Measurements from ENCODE around the gene MSI2.
"Not testable (repeated sequence)": the region's sequence is repeated elsewhere in the genome, so short reads cannot be mapped to it uniquely, and the experiment has no call there.

MSI2 gene

DNA sequence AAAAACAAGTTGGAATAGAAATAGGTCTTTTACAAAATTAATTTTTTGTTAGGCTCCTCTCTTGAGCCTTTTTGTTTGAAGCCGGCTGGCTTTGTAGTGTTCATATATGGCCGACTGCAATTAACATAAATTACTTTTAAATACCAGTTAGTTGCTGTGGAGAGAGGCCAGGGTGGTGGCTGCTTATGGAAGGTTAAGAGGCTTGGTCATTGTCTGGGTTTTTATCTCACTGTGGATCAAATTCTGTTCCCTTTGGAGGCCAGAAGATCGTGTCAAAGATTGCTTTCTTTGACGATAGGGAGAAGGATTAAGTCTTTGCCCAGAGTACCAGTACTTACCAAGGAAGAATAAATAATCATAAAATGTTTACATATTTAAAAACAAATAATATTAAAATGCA is 39.9 kb downstream of the MSI2 start:
- Histone ChIP-seq H3K4ac (ENCODE audit: low read depth, low read length) (no peak overlapping the region), H2AK5ac (ENCODE audit: low read length) (no peak overlapping the region), H2AFZ (ENCODE audit: insufficient read depth, low read length, poor library complexity) (no peak overlapping the region), H3K79me1 (ENCODE audit: low read length) (peaks cover 20% of the 10 kb centered on the region), H3K79me2 (ENCODE audit: control insufficient read depth, insufficient read depth, low read length, poor library complexity) (peaks cover 7% of the 10 kb centered on the region), H3K23ac (ENCODE audit: low read length) (no peak overlapping the region), H4K91ac (ENCODE audit: low read depth, low read length) (no peak overlapping the region), H4K12ac (ENCODE audit: low read depth, low read length) (no peak overlapping the region), H3K27ac (ENCODE audit: low read depth, low read length) (no peak overlapping the region), H3K4me2 (ENCODE audit: low read length) (no peak overlapping the region), H3K4me1 (ENCODE audit: control insufficient read depth in 1 of 2, insufficient read depth in 2 of 2, low read length in 2 of 2) (peaks cover 26 to 27% of the 10 kb centered on the region in 2 experiments), H2BK12ac (ENCODE audit: low read length) (no peak overlapping the region), H2BK120ac (ENCODE audit: insufficient read depth, low read length, poor library complexity) (no peak overlapping the region), H3K4me3 (ENCODE audit: low read depth, low read length) (no peak overlapping the region), H3K27me3 (ENCODE audit: insufficient read depth, low read length) (no peaks in the 10 kb centered on the region), H4K8ac (ENCODE audit: low read depth, low read length) (no peak overlapping the region), H3K14ac (ENCODE audit: low read length) (no peak overlapping the region), H3K9ac (ENCODE audit: low read length) (no peak overlapping the region), H3K18ac (ENCODE audit: low read length) (no peak overlapping the region), H3K36me3 (ENCODE audit: control insufficient read depth in 1 of 2, insufficient read depth in 2 of 2, low read length in 2 of 2) (peaks cover 12 to 17% of the 10 kb centered on the region in 2 experiments), H3K9me3 (ENCODE audit: insufficient read depth, low read depth, low read length) (peaks cover 5% of the 10 kb centered on the region), H2BK5ac (ENCODE audit: low read depth, low read length, poor library complexity) (no peak overlapping the region)
- DNase-seq = peak; percentile 57 to 80
- no CpG with 5 or more reads among the region's 4 CpGs for WGBS (ENCODE audit: extremely low coverage, insufficient coverage, insufficient read length)

DNA sequence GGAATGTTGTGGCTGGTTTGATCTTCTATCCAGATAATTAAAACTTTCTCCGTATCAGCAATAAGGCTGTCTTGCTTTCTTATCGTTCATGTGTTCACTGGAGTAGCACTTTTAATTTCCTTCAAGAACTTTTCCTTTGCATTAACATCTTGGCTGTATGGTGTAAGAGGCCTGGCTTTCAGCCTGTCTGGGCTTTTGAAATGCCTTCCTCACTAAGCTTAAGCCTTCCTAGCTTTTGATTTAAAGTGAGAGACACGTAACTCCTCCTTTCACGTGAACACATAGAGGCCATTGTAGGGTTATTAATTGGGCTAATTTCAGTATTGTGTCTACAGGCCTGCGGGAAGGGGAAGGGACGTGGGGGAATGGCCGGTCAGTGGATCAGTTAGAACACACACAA is 42.9 kb downstream of the MSI2 start:
- peaks cover 10 to 14% of the 10 kb centered on the region in 2 experiments for H3K4me1 ChIP-seq (ENCODE audit: control insufficient read depth in 1 of 2, insufficient read depth in 2 of 2, low read length in 2 of 2)
- no peak overlapping the region for H4K12ac ChIP-seq (ENCODE audit: low read depth, low read length)
- no peak overlapping the region for H3K4me2 ChIP-seq (ENCODE audit: low read length)
- H3K18ac ChIP-seq (ENCODE audit: low read length) = no peak overlapping the region
- peaks cover 12 to 17% of the 10 kb centered on the region in 2 experiments for H3K36me3 ChIP-seq (ENCODE audit: control insufficient read depth in 1 of 2, insufficient read depth in 2 of 2, low read length in 2 of 2)
- no peak overlapping the region for H2BK5ac ChIP-seq (ENCODE audit: low read depth, low read length, poor library complexity)
- H3K14ac ChIP-seq (ENCODE audit: low read length) = no peak overlapping the region
- DNase-seq = no peak
- peaks cover 5% of the 10 kb centered on the region for H3K79me2 ChIP-seq (ENCODE audit: control insufficient read depth, insufficient read depth, low read length, poor library complexity)
- no CpG with 5 or more reads among the region's 7 CpGs for WGBS (ENCODE audit: extremely low coverage, insufficient coverage, insufficient read length)
- H3K27me3 ChIP-seq (ENCODE audit: insufficient read depth, low read length) = no peaks in the 10 kb centered on the region
- no peak overlapping the region for H2BK12ac ChIP-seq (ENCODE audit: low read length)
- H3K27ac ChIP-seq (ENCODE audit: low read depth, low read length) = no peak overlapping the region
- H2BK120ac ChIP-seq (ENCODE audit: insufficient read depth, low read length, poor library complexity) = no peak overlapping the region
- H2AFZ ChIP-seq (ENCODE audit: insufficient read depth, low read length, poor library complexity) = no peak overlapping the region
- no peak overlapping the region for H2AK5ac ChIP-seq (ENCODE audit: low read length)
- no peak overlapping the region for H4K91ac ChIP-seq (ENCODE audit: low read depth, low read length)
- H3K4me3 ChIP-seq (ENCODE audit: low read depth, low read length) = no peak overlapping the region
- H3K23ac ChIP-seq (ENCODE audit: low read length) = no peak overlapping the region
- peaks cover 8% of the 10 kb centered on the region for H3K79me1 ChIP-seq (ENCODE audit: low read length)
- no peak overlapping the region for H4K8ac ChIP-seq (ENCODE audit: low read depth, low read length)
- H3K4ac ChIP-seq (ENCODE audit: low read depth, low read length) = no peak overlapping the region
- H3K9me3 ChIP-seq (ENCODE audit: insufficient read depth, low read depth, low read length) = peaks cover 5% of the 10 kb centered on the region
- no peak overlapping the region for H3K9ac ChIP-seq (ENCODE audit: low read length)

- H3K4ac ChIP-seq (ENCODE audit: low read depth, low read length); H3K79me1 ChIP-seq (ENCODE audit: low read length); H2BK5ac ChIP-seq (ENCODE audit: low read depth, low read length, poor library complexity); H3K4me1 ChIP-seq (ENCODE audit: control insufficient read depth in 1 of 2, insufficient read depth in 2 of 2, low read length in 2 of 2); H3K27me3 ChIP-seq (ENCODE audit: insufficient read depth, low read length); H2BK120ac ChIP-seq (ENCODE audit: insufficient read depth, low read length, poor library complexity); H3K9me3 ChIP-seq (ENCODE audit: insufficient read depth, low read depth, low read length); H3K23ac ChIP-seq (ENCODE audit: low read length); H3K4me2 ChIP-seq (ENCODE audit: low read length); DNase-seq; H4K8ac ChIP-seq (ENCODE audit: low read depth, low read length); H4K91ac ChIP-seq (ENCODE audit: low read depth, low read length); H3K4me3 ChIP-seq (ENCODE audit: low read depth, low read length); H3K14ac ChIP-seq (ENCODE audit: low read length); H2BK12ac ChIP-seq (ENCODE audit: low read length); H4K12ac ChIP-seq (ENCODE audit: low read depth, low read length); H3K9ac ChIP-seq (ENCODE audit: low read length); H3K79me2 ChIP-seq (ENCODE audit: control insufficient read depth, insufficient read depth, low read length, poor library complexity); H2AFZ ChIP-seq (ENCODE audit: insufficient read depth, low read length, poor library complexity); H2AK5ac ChIP-seq (ENCODE audit: low read length); H3K27ac ChIP-seq (ENCODE audit: low read depth, low read length): not testable (repeated sequence)
- Histone ChIP-seq H3K18ac (ENCODE audit: low read length) (peak overlapping the region; percentile 14), H3K36me3 (ENCODE audit: control insufficient read depth in 1 of 2, insufficient read depth in 2 of 2, low read length in 2 of 2) (peaks cover 9 to 13% of the 10 kb centered on the region in 2 experiments)
- WGBS (ENCODE audit: extremely low coverage, insufficient coverage, insufficient read length) = no CpG with 5 or more reads among the region's 7 CpGs
Measured at GRCh38 chr17:57300592-57300991, 44.3 kb downstream of the MSI2 start.

- H3K4me3 ChIP-seq (ENCODE audit: low read depth, low read length) = no peak overlapping the region
- WGBS (ENCODE audit: extremely low coverage, insufficient coverage, insufficient read length) = no CpG with 5 or more reads among the region's 10 CpGs
Measured at GRCh38 chr17:57302690-57303465, 46.6 kb downstream of the MSI2 start.

More at GRCh38 chr17:57302690-57303465, 46.6 kb downstream of the MSI2 start:
- Histone ChIP-seq H3K36me3 (ENCODE audit: control insufficient read depth in 1 of 2, insufficient read depth in 2 of 2, low read length in 2 of 2) (peaks cover 9 to 15% of the 10 kb centered on the region in 2 experiments), H2BK5ac (ENCODE audit: low read depth, low read length, poor library complexity) (no peak overlapping the region), H3K4me1 (ENCODE audit: control insufficient read depth in 1 of 2, insufficient read depth in 2 of 2, low read length in 2 of 2) (peaks cover 0 to 3% of the 10 kb centered on the region in 2 experiments), H3K79me1 (ENCODE audit: low read length) (no peaks in the 10 kb centered on the region), H3K14ac (ENCODE audit: low read length) (no peak overlapping the region), H3K9me3 (ENCODE audit: insufficient read depth, low read depth, low read length) (peaks cover 5% of the 10 kb centered on the region), H2AK5ac (ENCODE audit: low read length) (no peak overlapping the region), H3K27ac (ENCODE audit: low read depth, low read length) (no peak overlapping the region), H3K4me2 (ENCODE audit: low read length) (no peak overlapping the region), H3K23ac (ENCODE audit: low read length) (no peak overlapping the region), H3K18ac (ENCODE audit: low read length) (peak overlapping the region; percentile 59), H3K79me2 (ENCODE audit: control insufficient read depth, insufficient read depth, low read length, poor library complexity) (no peaks in the 10 kb centered on the region), H3K27me3 (ENCODE audit: insufficient read depth, low read length) (no peaks in the 10 kb centered on the region), H3K9ac (ENCODE audit: low read length) (no peak overlapping the region), H3K4ac (ENCODE audit: low read depth, low read length) (no peak overlapping the region), H4K91ac (ENCODE audit: low read depth, low read length) (no peak overlapping the region), H2AFZ (ENCODE audit: insufficient read depth, low read length, poor library complexity) (no peak overlapping the region), H2BK12ac (ENCODE audit: low read length) (no peak overlapping the region), H4K12ac (ENCODE audit: low read depth, low read length) (no peak overlapping the region), H4K8ac (ENCODE audit: low read depth, low read length) (no peak overlapping the region), H2BK120ac (ENCODE audit: insufficient read depth, low read length, poor library complexity) (no peak overlapping the region)
- DNase-seq = no peak
